Pancreas (tissue), 10 donors: ENCODE data around the gene PRSS2. TPM values are rescaled to one million over a fixed set of nuclear protein-coding genes. Genes with fewer than 3 reads are reported as not detected.

Source experiments
- ATAC-seq, 4 donors: fragments of 200-7000 bp; cut with Tn5 transposase; one replicate each; pipeline versions ENCODE4 v1.8.0 to v1.9.1; 2020; ENCODE audit warnings: mild to moderate bottlenecking in 4 of 4, moderate library complexity in 4 of 4
- DNase-seq, 6 donors: peaks; one replicate each; pipeline ENCODE4 v3.0.0-alpha.2; 2020
- FAIRE-seq: peaks from 2 replicates; lab custom pipeline; 2012; peaks lifted over from hg19 to GRCh38; lab: Jason Lieb, UNC
- H3K27ac ChIP-seq, 4 donors: fragments of 200-600 bp; sonication (generic); 1 replicate in 3 of 4; 2 replicates in 1 of 4; pipeline versions ENCODE4 v1.5.0 to v1.8.0; 2020
- H3K27me3 ChIP-seq, 4 donors: fragments of 200-600 bp; one replicate each; pipeline ENCODE4 v1.8.0; 2021
- H3K36me3 ChIP-seq, 3 donors: fragments of 200-600 bp; sonication (generic) in 1 of 3; one replicate each; pipeline versions ENCODE4 v1.5.0 to v1.8.0; 2020 to 2021
- H3K4me1 ChIP-seq, 3 donors: fragments of 200-600 bp; one replicate each; pipeline ENCODE4 v1.8.0; 2021
- H3K4me3 ChIP-seq, 4 donors: fragments of 200-600 bp; sonication (generic) in 2 of 4; one replicate each; pipeline versions ENCODE4 v1.5.0 to v1.8.0; 2020 to 2021
- H3K9me3 ChIP-seq, 4 donors: fragments of 200-600 bp; one replicate each; pipeline ENCODE4 v1.8.0; 2021
- CTCF ChIP-seq, 4 donors: fragments of 200-600 bp; sonication (generic) in 3 of 4; IDR thresholded peaks; one replicate each; pipeline versions ENCODE4 v1.5.0 to v1.8.0; 2021; ENCODE audit warnings: antibody characterized with exemption in 4 of 4
- WGBS, 2 donors: extraction: QIAGEN DNeasy Blood & Tissue Kit; methylation state at CpG; one replicate each; pipeline ENCODE4 v1.1.7; 2013; 5-methylcytosine and 5-hydroxymethylcytosine counted together
- intact Hi-C, 3 donors: fragments of 100-400 bp; cut with DNase I; formaldehyde crosslinking; loops; one replicate each; pipeline versions ENCODE4 v1.11.1 to v1.14.2; 2022
- polyA plus RNA-seq, 2 donors: library from polyadenylated mRNA; stranded (reverse); fragments of 200-250 nt; gene quantifications; one replicate each; pipeline ENCODE4 v1.2.3, GENCODE V29; 2013
- total RNA-seq, 6 donors: library from RNA; stranded (reverse); fragmentation: NEBNext Ultra II Directional in 4 of 6; extraction: Animal tissue kit (Norgen Biotek cat#: 25700) in 4 of 6; gene quantifications; one replicate each; pipeline versions ENCODE4 v1.2.1 to v1.2.4, GENCODE V29; 2021 to 2023
- donor health status: healthy with polysubstance abuse.
- donor health status: DM: no; HTN: no; CAD: no; lungs with moderate emphysema.
- donor health status: DM: no; HTN: no; CAD: no.
- donor health status: control.
- donor health status: control.
- donor health status: Bipolar disorder and iron deficiency.
- donor health status: DM: yes; HTN: yes; CAD: no.
- donor health status: DM: no; HTN: no; CAD: no.
- donor health status: DM: no; HTN: no; CAD: no.
- donor health status: DM: yes; HTN: yes; CAD: no.

Gene PRSS2
- total and polyA plus RNA-seq, 8 donors = 25,162 to 136,252 (median 66,198) TPM

GRCh38 chr7:142777318-142777717, 6.5 kb downstream of the PRSS2 start:
- TF ChIP-seq CTCF (IDR thresholded peaks at IDR 0.05) = no peak
- ATAC-seq = no peak
- H3K27ac ChIP-seq = no peak overlapping the region
- H3K9me3 ChIP-seq = no peaks in the 10 kb centered on the region
- H3K4me3 ChIP-seq = no peak overlapping the region
- H3K4me1 ChIP-seq = peaks cover 0 to 4% (median 0%) of the 10 kb centered on the region in 3 donors
- intact Hi-C loops = no loop called here
- no peaks in the 10 kb centered on the region for H3K27me3 ChIP-seq
- 89 to 94% methylated on average over 2 of the region's 2 CpGs for WGBS, 2 donors
- FAIRE-seq = no peak
- DNase-seq = no peak
- H3K36me3 ChIP-seq = peaks cover 0 to 6% (median 0%) of the 10 kb centered on the region in 3 donors

GRCh38 chr7:142782922-142783900, 12.4 kb downstream of the PRSS2 start:
- Histone ChIP-seq H3K36me3 (no peaks in the 10 kb centered on the region), H3K4me1 (peaks cover 0 to 3% (median 0%) of the 10 kb centered on the region in 3 donors), H3K9me3 (no peaks in the 10 kb centered on the region), H3K27ac (no peak overlapping the region), H3K4me3 (peak overlapping the region in 2 of 4 donors; percentile 45 to 50), H3K27me3 (no peaks in the 10 kb centered on the region)
- FAIRE-seq (no peak), ATAC-seq (peak; percentile 84 to 99 (median 96)), DNase-seq (peak; percentile 88 to 94 (median 92))
- peak; percentile 81 to 88 (median 84) for TF ChIP-seq CTCF (IDR thresholded peaks at IDR 0.05)
- 4 to 5% methylated on average over 32 of the region's 32 CpGs for WGBS, 2 donors
- intact Hi-C loops = loop anchor here in 1 of 3 donors (5.0 to 10.0 kb wide), 3 partner anchors 116 to 258 kb away; no protein-coding TSS in a partner anchor

- 73 to 79% methylated on average over 7 of the region's 7 CpGs for WGBS, 2 donors
- intact Hi-C loops = loop anchor here in 1 of 3 donors (5.0 to 10.0 kb wide), 3 partner anchors 117 to 259 kb away; no protein-coding TSS in a partner anchor
Measured at GRCh38 chr7:142784096-142784495, 13.3 kb downstream of the PRSS2 start.

GRCh38 chr7:142784716-142785115, 13.9 kb downstream of the PRSS2 start:
- Histone ChIP-seq H3K4me1 (peaks cover 0 to 3% (median 0%) of the 10 kb centered on the region in 3 donors), H3K9me3 (no peaks in the 10 kb centered on the region), H3K27ac (no peak overlapping the region), H3K27me3 (no peaks in the 10 kb centered on the region), H3K4me3 (no peak overlapping the region), H3K36me3 (no peaks in the 10 kb centered on the region)
- WGBS, 2 donors = 89 to 97% methylated on average over 8 of the region's 8 CpGs
- FAIRE-seq (no peak), ATAC-seq (no peak), DNase-seq (no peak)
- no peak for TF ChIP-seq CTCF (IDR thresholded peaks at IDR 0.05)
- intact Hi-C loops = loop anchor here in 1 of 3 donors (5.0 to 10.0 kb wide), 3 partner anchors 117 to 260 kb away; no protein-coding TSS in a partner anchor

More at GRCh38 chr7:142784096-142784495, 13.3 kb downstream of the PRSS2 start:
- ATAC-seq = peak; percentile 46 to 74 (median 58)
- FAIRE-seq = no peak
- no peak overlapping the region for H3K4me3 ChIP-seq
- no peak overlapping the region for H3K27ac ChIP-seq
- H3K4me1 ChIP-seq = peaks cover 0 to 3% (median 0%) of the 10 kb centered on the region in 3 donors
- no peak for DNase-seq
- H3K36me3 ChIP-seq = no peaks in the 10 kb centered on the region
- no peaks in the 10 kb centered on the region for H3K9me3 ChIP-seq
- TF ChIP-seq CTCF (IDR thresholded peaks at IDR 0.05) = peak in 1 of 4 donors; percentile 8
- H3K27me3 ChIP-seq = no peaks in the 10 kb centered on the region
